Panc1 (cell line): ENCODE data around the gene ZNF564. TPM values are rescaled to one million over a fixed set of nuclear protein-coding genes. Genes with fewer than 3 reads are reported as not detected.

Experiments
- total RNA-seq: library from RNA; stranded (reverse); gene quantifications from one replicate; pipeline ENCODE4 v1.2.1, GENCODE V29; 2021; ENCODE audit not compliant: unreplicated experiment

Gene ZNF564
- total RNA-seq, 1 experiment from 2014 or later = 5.7 TPM

Other genes starting within 250 kb of the ZNF564 start
- gene ZNF563, start 217.8 kb downstream of the ZNF564 start, total RNA-seq = 2.2 TPM
- 2.5 TPM for gene ZNF442, start 185.8 kb downstream of the ZNF564 start, total RNA-seq
- gene ZNF799, start 150.2 kb downstream of the ZNF564 start, total RNA-seq = 4.5 TPM
- gene ZNF443, start 110.5 kb downstream of the ZNF564 start, total RNA-seq = 6.0 TPM
- 4.0 TPM for gene ZNF709, start 66.7 kb downstream of the ZNF564 start, total RNA-seq
- gene ZNF490, start 59.3 kb upstream of the ZNF564 start, total RNA-seq = 7.0 TPM
- 19.0 TPM for gene ZNF791, start 59.4 kb upstream of the ZNF564 start, total RNA-seq
- gene MAN2B1, start 115.3 kb upstream of the ZNF564 start, total RNA-seq = 43.0 TPM
- gene WDR83, start 115.3 kb upstream of the ZNF564 start, total RNA-seq = 10.8 TPM
- 76.9 TPM for gene DHPS, start 130.4 kb upstream of the ZNF564 start, total RNA-seq
- gene GNG14, start 136.5 kb upstream of the ZNF564 start, total RNA-seq = not detected
- 12.4 TPM for gene FBXW9, start 145.1 kb upstream of the ZNF564 start, total RNA-seq
- gene TNPO2, start 172.4 kb upstream of the ZNF564 start, total RNA-seq = 83.3 TPM
- 143 TPM for gene TRIR, start 183.2 kb upstream of the ZNF564 start, total RNA-seq
- 69.9 TPM for gene GET3, start 186.0 kb upstream of the ZNF564 start, total RNA-seq
- gene BEST2, start 200.3 kb upstream of the ZNF564 start, total RNA-seq = not detected
- 14.3 TPM for gene HOOK2, start 224.1 kb upstream of the ZNF564 start, total RNA-seq
- gene JUNB, start 240.0 kb upstream of the ZNF564 start, total RNA-seq = 49.7 TPM